Fibroblast of gingiva (primary cell): ENCODE measurements around the gene SURF2.
A peak's percentile ranks its signal among the peaks of the same experiment; 100 is the strongest.

Experiments
- DNase-seq: peaks from one replicate; pipeline ENCODE4 v3.0.0-alpha.2; 2011; ENCODE audit warnings: low read depth

SURF2 gene

GRCh38 chr9:133401588-133401987, 45.2 kb downstream of the SURF2 start:
- DNase-seq = no peak

GRCh38 chr9:133402689-133403088, 46.3 kb downstream of the SURF2 start:
- no peak for DNase-seq

- DNase-seq = no peak
Observed at GRCh38 chr9:133403766-133404453, 47.6 kb downstream of the SURF2 start.

- no peak for DNase-seq
Observed at GRCh38 chr9:133404454-133405002, 48.2 kb downstream of the SURF2 start.

- no peak for DNase-seq
Observed at GRCh38 chr9:133405508-133406438, 49.4 kb downstream of the SURF2 start.

GRCh38 chr9:133406480-133407307, 50.3 kb downstream of the SURF2 start:
- DNase-seq = peak; percentile 60

GRCh38 chr9:133408042-133408441, 51.7 kb downstream of the SURF2 start:
- no peak for DNase-seq
